Sciatic nerve (tissue), 2 donors: ENCODE measurements around the gene ZNF330. TPM values are rescaled to one million over a fixed set of nuclear protein-coding genes. Genes with fewer than 3 reads are reported as not detected.
"Not testable (repeated sequence)": the region's sequence is repeated elsewhere in the genome, so short reads cannot be mapped to it uniquely, and the experiment has no call there.

Source experiments
- ATAC-seq: fragments of 200-7000 bp; cut with Tn5 transposase; one replicate; pipeline ENCODE4 v1.9.1; 2020; ENCODE audit warnings: mild to moderate bottlenecking, moderate library complexity
- DNase-seq: peaks from one replicate; pipeline ENCODE4 v3.0.0-alpha.2; 2020; ENCODE audit warnings: low spot score
- intact Hi-C: fragments of 100-400 bp; cut with DNase I; formaldehyde crosslinking; loops from one replicate; pipeline ENCODE4 v1.14.2; 2022
- total RNA-seq: library from RNA; stranded (reverse); fragmentation: NEBNext Ultra II Directional; extraction: Animal tissue kit (Norgen Biotek cat#: 25700); gene quantifications from one replicate; pipeline ENCODE4 v1.2.1, GENCODE V29; 2021
- donor health status: DM: no; HTN: no; CAD: no.
- donor health status: DM: no; HTN: no; CAD: no.

Gene ZNF330
- 34.4 TPM for total RNA-seq

DNA sequence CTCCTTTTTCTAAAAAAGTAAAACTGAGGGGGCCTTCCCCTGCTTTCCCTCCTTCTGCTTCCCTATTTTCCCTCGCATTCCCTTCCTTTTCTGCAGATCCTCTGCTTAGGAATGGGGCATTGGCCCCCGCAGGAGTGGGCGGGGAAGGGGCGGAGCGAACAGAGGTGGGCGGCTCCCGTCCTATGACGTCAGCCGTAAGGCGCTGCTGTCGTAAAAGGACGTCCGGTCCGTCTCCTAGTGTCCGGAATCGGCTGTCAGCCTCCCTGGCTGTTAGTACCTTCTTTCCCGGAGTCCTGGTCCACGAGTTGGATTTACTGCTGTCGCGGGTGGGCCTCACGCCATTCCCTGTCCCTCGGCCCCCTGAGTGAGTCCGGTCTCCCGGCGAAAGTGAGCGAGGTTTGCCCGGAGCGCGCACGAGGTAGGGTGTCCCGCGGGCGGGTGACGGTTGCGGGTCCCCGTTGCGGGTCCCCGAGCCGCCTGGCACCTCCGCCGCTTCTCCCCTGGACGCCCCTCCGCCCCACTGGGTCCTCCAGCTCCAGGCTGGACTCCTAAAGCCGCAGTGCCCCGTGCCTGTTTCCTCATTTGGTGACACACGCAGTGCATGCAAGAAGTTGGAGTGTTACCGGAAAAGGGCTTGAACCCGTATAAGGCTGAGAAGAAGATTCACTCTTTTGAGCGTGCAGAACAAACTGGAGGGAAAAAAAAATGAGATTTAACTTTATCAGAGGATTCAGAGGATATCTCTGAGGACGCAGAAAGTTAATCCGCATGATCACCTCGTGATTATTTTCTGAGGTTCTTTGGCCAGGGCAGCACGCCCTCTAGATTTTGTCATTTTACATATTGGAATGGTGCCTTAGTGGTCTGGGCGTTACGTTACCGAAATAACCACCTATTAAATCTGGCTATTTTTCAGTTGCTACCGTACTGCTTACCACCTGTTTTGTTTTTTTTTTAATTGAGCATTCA lies at the start of gene ZNF330:
ZNF330 (plus strand) TSS at position 205 of the 969 bp plus-strand sequence. CDS start 1,477 bp downstream, outside the sequence.
- intact Hi-C loops: no loop called here
- ATAC-seq: peak; percentile 99
- peak; percentile 98 for DNase-seq

GRCh38 chr4:141174457-141174856 lies 46.2 kb upstream of the ZNF330 start:
- DNase-seq (no peak), ATAC-seq (peak; percentile 55)
- intact Hi-C loops: no loop called here

- DNase-seq (no peak), ATAC-seq (no peak)
- intact Hi-C loops: no loop called here
Measured at GRCh38 chr4:141177171-141177570, 43.5 kb upstream of the ZNF330 start.

GRCh38 chr4:141179474-141180373 lies 41.0 kb upstream of the ZNF330 start:
- ATAC-seq (no peak), DNase-seq (no peak)
- intact Hi-C loops: no loop called here

DNA sequence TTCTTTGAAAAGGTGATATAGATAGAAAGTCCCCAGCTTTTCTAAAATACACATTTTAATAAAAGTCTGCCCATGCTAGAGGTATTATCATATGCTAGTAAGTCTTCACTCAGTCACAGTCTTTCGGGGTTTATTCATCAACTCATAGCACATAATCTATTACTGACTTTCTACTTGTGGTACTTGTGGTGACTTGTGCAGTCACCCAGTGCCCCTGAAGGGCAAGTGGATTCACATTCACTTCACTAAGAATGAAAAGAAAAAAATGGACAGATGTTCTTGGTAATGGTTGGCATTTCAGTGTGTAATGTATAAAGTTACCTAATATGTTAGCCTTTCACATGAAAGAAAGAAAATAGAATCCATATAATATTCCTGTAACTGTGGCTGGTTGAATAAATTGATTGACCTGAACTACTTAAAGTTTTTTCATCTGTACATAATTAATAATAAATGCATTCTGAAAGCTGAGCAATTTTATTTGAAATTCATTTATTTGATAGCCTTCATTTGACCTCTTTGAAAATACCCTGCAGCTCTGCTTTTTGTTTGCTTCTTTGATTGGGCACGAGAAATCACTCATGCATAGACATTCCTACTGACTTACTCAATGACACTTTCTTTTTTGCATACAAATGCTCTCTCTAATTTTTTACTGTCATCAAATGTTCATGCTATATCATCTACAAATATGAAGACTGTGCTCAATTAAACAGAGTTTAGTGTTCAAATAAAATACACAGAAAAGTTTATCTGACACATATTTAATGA lies 39.5 kb upstream of the ZNF330 start:
- ATAC-seq: no peak
- no peak for DNase-seq
- intact Hi-C loops: no loop called here

DNA sequence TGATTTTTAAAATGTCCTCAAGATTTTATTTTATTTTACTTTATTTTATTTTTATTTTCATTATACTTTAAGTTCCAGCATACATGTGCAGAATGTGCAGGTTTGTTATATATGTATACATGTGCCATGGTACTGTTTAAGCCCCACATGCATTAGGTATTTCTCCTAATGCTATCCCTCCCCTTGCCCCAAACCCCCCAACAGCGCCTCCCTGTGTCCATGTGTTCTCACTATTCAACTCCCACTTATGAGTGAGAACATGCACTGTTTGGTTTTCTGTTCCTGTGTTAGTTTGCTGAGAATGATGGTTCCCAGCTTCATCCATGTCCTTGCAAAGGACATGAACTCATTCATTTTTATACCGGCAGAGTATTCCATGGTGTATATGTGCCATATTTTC lies 37.2 kb upstream of the ZNF330 start:
- DNase-seq, ATAC-seq, intact Hi-C loops: not testable (repeated sequence)

DNA sequence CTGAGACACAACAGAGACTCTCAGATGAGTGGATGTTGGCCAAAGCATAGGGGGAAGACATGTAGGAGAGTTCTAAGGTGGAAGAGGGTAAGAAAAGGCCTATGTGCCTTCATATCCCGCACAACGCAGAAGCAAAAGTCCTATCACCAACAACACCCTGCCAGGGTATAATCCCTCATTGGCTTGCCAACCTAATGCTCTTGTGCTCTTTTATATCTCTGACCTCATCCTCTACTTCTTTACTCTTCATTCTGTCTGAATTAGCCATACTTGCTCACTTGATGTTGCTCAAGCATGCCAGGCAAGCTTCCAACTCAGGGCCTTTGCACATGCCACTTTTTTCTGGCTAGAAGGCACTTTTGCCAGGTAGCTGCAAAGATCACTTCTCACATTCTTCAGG lies 28.1 kb upstream of the ZNF330 start:
- intact Hi-C loops: no loop called here
- ATAC-seq (no peak), DNase-seq (no peak)

DNA sequence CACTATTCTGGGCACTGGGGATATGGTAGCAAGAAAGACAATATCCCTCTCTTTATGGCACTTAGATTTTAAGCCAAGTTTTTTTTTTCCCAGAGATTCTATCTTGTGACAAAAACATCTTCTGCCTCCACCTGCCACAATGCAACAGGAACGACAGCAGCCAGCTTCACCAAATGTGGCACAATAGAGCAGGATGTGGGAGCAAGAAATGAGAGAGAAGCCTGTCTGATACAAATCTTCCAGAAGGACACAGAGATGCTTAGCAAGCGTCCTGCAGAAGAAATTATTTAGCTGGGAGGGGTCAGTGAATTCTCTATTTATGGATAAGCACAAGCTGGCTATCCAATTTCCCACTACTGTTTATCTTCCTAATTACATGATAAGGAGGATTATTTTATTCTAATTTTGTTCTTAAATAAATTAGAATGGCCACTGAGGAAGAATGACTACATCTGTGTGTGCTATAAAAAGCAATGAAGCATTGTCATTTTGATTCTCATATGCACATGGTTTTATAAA lies 27.1 kb upstream of the ZNF330 start:
- ATAC-seq: no peak
- DNase-seq: no peak
- intact Hi-C loops: no loop called here

DNA sequence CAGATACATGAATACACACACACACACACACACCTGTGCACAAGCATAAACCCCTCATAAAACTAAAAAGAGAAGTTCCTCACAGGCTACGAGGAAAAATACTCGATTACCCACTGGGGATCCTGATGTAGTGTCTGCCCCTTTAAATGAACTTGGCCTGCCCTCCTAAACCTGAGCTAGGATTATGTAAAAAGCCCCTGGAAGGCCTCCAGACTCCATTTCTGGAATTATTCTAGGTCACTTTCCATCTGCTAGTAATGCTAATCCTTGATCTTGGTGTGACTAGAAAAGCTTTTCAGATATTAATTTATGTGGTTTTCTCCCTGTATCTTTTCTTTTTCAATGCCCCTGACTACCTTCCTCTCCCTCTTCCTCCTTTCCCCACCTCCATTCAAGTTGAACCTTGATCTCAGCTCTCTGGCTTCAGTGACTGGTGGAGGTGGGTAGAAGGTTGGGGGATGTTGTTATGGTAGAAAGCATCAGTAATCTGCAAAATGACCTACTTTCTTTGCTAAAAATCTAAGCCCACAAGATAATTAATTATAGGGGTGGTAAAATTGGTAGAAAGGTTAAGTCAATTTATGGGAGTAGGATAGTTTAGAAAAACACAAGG lies 25.5 kb upstream of the ZNF330 start:
- ATAC-seq: no peak

GRCh38 chr4:141196227-141196933 lies 24.3 kb upstream of the ZNF330 start:
- ATAC-seq (peak; percentile 55), DNase-seq (no peak)
- intact Hi-C loops: no loop called here

More for the DNA sequence above, 25.5 kb upstream of the ZNF330 start:
- intact Hi-C loops: no loop called here
- DNase-seq: no peak

GRCh38 chr4:141207961-141208360 lies 12.7 kb upstream of the ZNF330 start:
- ATAC-seq: peak; percentile 71
- intact Hi-C loops: no loop called here
- DNase-seq: no peak

DNA sequence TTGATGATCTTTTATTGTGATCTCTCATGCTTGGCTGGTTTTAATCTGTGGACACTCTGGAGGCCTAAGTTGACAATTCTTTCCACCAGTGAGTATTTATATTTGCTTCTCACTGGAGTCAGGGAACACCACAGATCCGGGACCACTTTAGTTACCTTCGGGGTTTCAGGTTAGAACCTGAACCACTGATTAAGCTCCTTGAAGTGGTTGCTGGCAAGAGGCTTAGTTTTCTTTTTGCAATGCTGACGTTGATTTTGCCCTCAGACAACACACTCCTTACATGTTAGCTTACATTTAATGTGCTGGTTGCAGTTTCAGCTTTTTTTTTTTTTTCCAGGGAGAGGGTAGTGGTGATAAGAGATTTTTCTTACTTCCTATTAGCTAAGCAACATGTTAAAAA lies 10.5 kb upstream of the ZNF330 start:
- ATAC-seq (no peak), DNase-seq (no peak)
- intact Hi-C loops: no loop called here

DNA sequence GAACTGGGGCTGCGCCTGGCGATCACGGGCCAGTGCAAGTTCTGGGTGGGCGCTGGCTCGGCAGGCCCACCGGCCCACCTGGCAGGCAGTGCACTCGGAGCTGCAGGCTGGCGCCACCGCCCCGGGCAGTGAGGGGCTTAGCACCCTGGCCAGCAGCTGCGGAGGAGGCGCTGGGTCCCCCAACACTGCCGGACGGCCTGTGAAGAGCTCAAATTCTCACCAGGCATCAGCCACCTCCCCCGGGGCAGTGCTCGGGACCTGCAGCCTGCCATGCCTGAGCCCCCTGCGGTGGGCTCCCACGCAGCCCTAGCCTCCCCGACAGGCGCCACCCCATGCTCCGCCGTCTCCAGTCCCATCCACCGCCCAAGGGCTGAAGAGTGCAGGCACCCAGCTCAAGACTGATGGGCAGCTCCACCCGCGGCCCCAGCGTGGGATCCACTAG lies 7.1 kb upstream of the ZNF330 start:
- ATAC-seq: no peak

DNA sequence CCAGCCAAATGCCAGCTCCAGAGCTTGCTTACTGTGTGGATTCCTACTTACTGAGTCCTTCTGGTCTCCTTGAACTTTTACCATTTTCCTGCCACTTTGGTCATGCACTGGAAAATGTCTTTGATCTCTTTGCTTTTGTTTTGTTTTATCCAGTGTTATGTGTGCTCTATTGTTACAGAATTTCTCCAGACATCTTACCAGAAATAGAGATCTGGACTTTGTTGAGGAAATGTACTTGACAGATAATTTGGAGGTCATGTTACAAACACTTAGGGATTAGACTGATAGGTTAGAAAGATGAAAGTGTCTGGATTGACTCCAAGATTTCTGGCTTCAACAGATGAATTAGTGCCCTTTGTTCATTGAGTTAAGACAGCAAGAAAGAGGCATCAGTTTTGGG lies 5.7 kb upstream of the ZNF330 start:
- ATAC-seq (no peak), DNase-seq (no peak)
- intact Hi-C loops: no loop called here

More for the DNA sequence above, 7.1 kb upstream of the ZNF330 start:
- DNase-seq: no peak
- intact Hi-C loops: no loop called here

GRCh38 chr4:141216002-141216761 lies 4.5 kb upstream of the ZNF330 start:
- ATAC-seq (no peak), DNase-seq (no peak)
- intact Hi-C loops: no loop called here

GRCh38 chr4:141220271-141220670 lies 424 bp upstream of the ZNF330 start:
- DNase-seq (no peak), ATAC-seq (no peak)
- intact Hi-C loops: no loop called here

DNA sequence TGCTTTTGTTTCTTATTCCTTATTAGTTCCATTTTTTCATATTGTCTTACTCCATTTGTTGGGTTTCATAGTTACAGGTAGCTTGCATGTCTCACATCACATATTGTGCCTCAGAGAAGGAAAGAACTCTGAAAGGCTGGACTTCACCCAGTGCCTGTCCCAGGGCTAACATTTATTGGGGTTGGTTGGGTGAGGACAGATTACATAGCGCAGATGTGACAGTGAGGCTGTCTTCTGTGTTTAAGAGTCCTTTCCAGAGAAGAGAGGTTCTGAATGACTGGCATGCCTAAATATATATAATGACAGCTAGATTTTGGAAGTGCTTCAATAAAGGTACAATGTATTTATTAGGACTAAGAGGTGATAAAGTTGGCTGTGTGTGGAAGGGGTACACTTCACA lies 2.7 kb downstream of the ZNF330 start:
- no peak for ATAC-seq
- no peak for DNase-seq
- intact Hi-C loops: no loop called here
